ENCODE results near the gene ESR1.

- no peak for TF ChIP-seq CTCF (conservative IDR thresholded peaks at IDR 0.05; ENCODE audit: low read length)
- TF ChIP-seq EZH2phosphoT487 (IDR thresholded peaks at IDR 0.05; ENCODE audit: borderline replicate concordance, low read depth, low read length): no peak
These were observed 286.2 kb downstream of the ESR1 start for GRCh38 chr6:152093711-152094110.
